Measurements from ENCODE around the gene CCDC92B.
"Not testable (repeated sequence)": the region's sequence is repeated elsewhere in the genome, so short reads cannot be mapped to it uniquely, and the experiment has no call there.

CCDC92B gene

GRCh38 chr17:2688351-2689342, 60.8 kb downstream of the CCDC92B start:
- Histone ChIP-seq H3K27ac (ENCODE audit: insufficient read depth, low read depth, low read length, poor library complexity, severe bottlenecking) (no peak overlapping the region), H3K27me3 (ENCODE audit: control insufficient read depth, insufficient read depth, low read length, poor library complexity, severe bottlenecking) (no peaks in the 10 kb centered on the region), H3K4me1 (ENCODE audit: control insufficient read depth, insufficient read depth, low read length) (peaks cover 4% of the 10 kb centered on the region), H3K36me3 (ENCODE audit: control insufficient read depth, insufficient read depth, low read length) (no peaks in the 10 kb centered on the region), H3K4me3 (ENCODE audit: insufficient read depth, low read depth, low read length) (no peak overlapping the region), H3K9me3 (ENCODE audit: control insufficient read depth, low read length) (no peaks in the 10 kb centered on the region)
- 85 to 86% methylated on average over 27 of the region's 27 CpGs for WGBS, 2 experiments

GRCh38 chr17:2687074-2687418, 62.4 kb downstream of the CCDC92B start:
- no peak overlapping the region for H3K4me3 ChIP-seq (ENCODE audit: insufficient read depth, low read depth, low read length)
- H3K27me3 ChIP-seq (ENCODE audit: control insufficient read depth, insufficient read depth, low read length, poor library complexity, severe bottlenecking), result no peaks in the 10 kb centered on the region
- peaks cover 4% of the 10 kb centered on the region for H3K4me1 ChIP-seq (ENCODE audit: control insufficient read depth, insufficient read depth, low read length)
- H3K9me3 ChIP-seq (ENCODE audit: control insufficient read depth, low read length), result no peaks in the 10 kb centered on the region
- H3K36me3 ChIP-seq (ENCODE audit: control insufficient read depth, insufficient read depth, low read length), result peaks cover 3% of the 10 kb centered on the region
- WGBS, 2 experiments, result 91 to 96% methylated on average over 6 of the region's 6 CpGs
- H3K27ac ChIP-seq (ENCODE audit: insufficient read depth, low read depth, low read length, poor library complexity, severe bottlenecking), result no peak overlapping the region

- Histone ChIP-seq H3K4me3 (ENCODE audit: insufficient read depth, low read depth, low read length) (no peak overlapping the region), H3K9me3 (ENCODE audit: control insufficient read depth, low read length) (no peaks in the 10 kb centered on the region), H3K4me1 (ENCODE audit: control insufficient read depth, insufficient read depth, low read length) (peaks cover 4% of the 10 kb centered on the region), H3K27me3 (ENCODE audit: control insufficient read depth, insufficient read depth, low read length, poor library complexity, severe bottlenecking) (no peaks in the 10 kb centered on the region), H3K27ac (ENCODE audit: insufficient read depth, low read depth, low read length, poor library complexity, severe bottlenecking) (no peak overlapping the region), H3K36me3 (ENCODE audit: control insufficient read depth, insufficient read depth, low read length) (peaks cover 11% of the 10 kb centered on the region)
- 87 to 89% methylated on average over 15 of the region's 15 CpGs for WGBS, 2 experiments
These were observed 63.8 kb downstream of the CCDC92B start for GRCh38 chr17:2685696-2686095.

- H3K9me3 ChIP-seq (ENCODE audit: control insufficient read depth, low read length), result no peaks in the 10 kb centered on the region
- WGBS, 2 experiments, result 92% methylated on average over 18 of the region's 18 CpGs
- peaks cover 4% of the 10 kb centered on the region for H3K4me1 ChIP-seq (ENCODE audit: control insufficient read depth, insufficient read depth, low read length)
- no peak overlapping the region for H3K27ac ChIP-seq (ENCODE audit: insufficient read depth, low read depth, low read length, poor library complexity, severe bottlenecking)
- H3K27me3 ChIP-seq (ENCODE audit: control insufficient read depth, insufficient read depth, low read length, poor library complexity, severe bottlenecking), result no peaks in the 10 kb centered on the region
- peaks cover 17% of the 10 kb centered on the region for H3K36me3 ChIP-seq (ENCODE audit: control insufficient read depth, insufficient read depth, low read length)
- H3K4me3 ChIP-seq (ENCODE audit: insufficient read depth, low read depth, low read length), result no peak overlapping the region
These were observed 64.9 kb downstream of the CCDC92B start for GRCh38 chr17:2684549-2684948.

GRCh38 chr17:2683912-2684311, 65.5 kb downstream of the CCDC92B start:
- H3K36me3 ChIP-seq (ENCODE audit: control insufficient read depth, insufficient read depth, low read length), result peaks cover 22% of the 10 kb centered on the region
- H3K9me3 ChIP-seq (ENCODE audit: control insufficient read depth, low read length), result no peaks in the 10 kb centered on the region
- H3K4me3 ChIP-seq (ENCODE audit: insufficient read depth, low read depth, low read length), result no peak overlapping the region
- H3K4me1 ChIP-seq (ENCODE audit: control insufficient read depth, insufficient read depth, low read length), result peaks cover 4% of the 10 kb centered on the region
- H3K27me3 ChIP-seq (ENCODE audit: control insufficient read depth, insufficient read depth, low read length, poor library complexity, severe bottlenecking), result no peaks in the 10 kb centered on the region
- peak overlapping the region; percentile 3 for H3K27ac ChIP-seq (ENCODE audit: insufficient read depth, low read depth, low read length, poor library complexity, severe bottlenecking)
- WGBS, 2 experiments, result 94 to 95% methylated on average over 8 of the region's 8 CpGs

- WGBS, 2 experiments, result 88 to 95% methylated on average over 3 of the region's 3 CpGs
- H3K27ac ChIP-seq (ENCODE audit: insufficient read depth, low read depth, low read length, poor library complexity, severe bottlenecking), result no peak overlapping the region
- no peak overlapping the region for H3K4me3 ChIP-seq (ENCODE audit: insufficient read depth, low read depth, low read length)
- no peaks in the 10 kb centered on the region for H3K9me3 ChIP-seq (ENCODE audit: control insufficient read depth, low read length)
- no peaks in the 10 kb centered on the region for H3K27me3 ChIP-seq (ENCODE audit: control insufficient read depth, insufficient read depth, low read length, poor library complexity, severe bottlenecking)
- H3K4me1 ChIP-seq (ENCODE audit: control insufficient read depth, insufficient read depth, low read length), result peaks cover 4% of the 10 kb centered on the region
- peaks cover 31% of the 10 kb centered on the region for H3K36me3 ChIP-seq (ENCODE audit: control insufficient read depth, insufficient read depth, low read length)
These were observed 67.1 kb downstream of the CCDC92B start for GRCh38 chr17:2682176-2682938.

- Histone ChIP-seq H3K36me3 (ENCODE audit: control insufficient read depth, insufficient read depth, low read length) (peaks cover 36% of the 10 kb centered on the region), H3K4me1 (ENCODE audit: control insufficient read depth, insufficient read depth, low read length) (peaks cover 4% of the 10 kb centered on the region), H3K9me3 (ENCODE audit: control insufficient read depth, low read length) (no peaks in the 10 kb centered on the region), H3K4me3 (ENCODE audit: insufficient read depth, low read depth, low read length) (no peak overlapping the region), H3K27me3 (ENCODE audit: control insufficient read depth, insufficient read depth, low read length, poor library complexity, severe bottlenecking) (no peaks in the 10 kb centered on the region), H3K27ac (ENCODE audit: insufficient read depth, low read depth, low read length, poor library complexity, severe bottlenecking) (no peak overlapping the region)
- WGBS, 2 experiments, result 91 to 93% methylated on average over 7 of the region's 7 CpGs
These were observed 67.8 kb downstream of the CCDC92B start for GRCh38 chr17:2681650-2682049.

- H3K9me3 ChIP-seq (ENCODE audit: control insufficient read depth, low read length), result no peaks in the 10 kb centered on the region
- H3K4me1 ChIP-seq (ENCODE audit: control insufficient read depth, insufficient read depth, low read length), result peaks cover 4% of the 10 kb centered on the region
- H3K27ac ChIP-seq (ENCODE audit: insufficient read depth, low read depth, low read length, poor library complexity, severe bottlenecking), result no peak overlapping the region
- WGBS, 2 experiments, result 92 to 96% methylated on average over 2 of the region's 2 CpGs
- no peaks in the 10 kb centered on the region for H3K27me3 ChIP-seq (ENCODE audit: control insufficient read depth, insufficient read depth, low read length, poor library complexity, severe bottlenecking)
- no peak overlapping the region for H3K4me3 ChIP-seq (ENCODE audit: insufficient read depth, low read depth, low read length)
- peaks cover 36% of the 10 kb centered on the region for H3K36me3 ChIP-seq (ENCODE audit: control insufficient read depth, insufficient read depth, low read length)
These were observed 68.5 kb downstream of the CCDC92B start for GRCh38 chr17:2680961-2681360.

GRCh38 chr17:2679247-2679646, 70.2 kb downstream of the CCDC92B start:
- H3K9me3 ChIP-seq (ENCODE audit: control insufficient read depth, low read length); H3K27me3 ChIP-seq (ENCODE audit: control insufficient read depth, insufficient read depth, low read length, poor library complexity, severe bottlenecking); H3K4me1 ChIP-seq (ENCODE audit: control insufficient read depth, insufficient read depth, low read length); H3K4me3 ChIP-seq (ENCODE audit: insufficient read depth, low read depth, low read length); H3K27ac ChIP-seq (ENCODE audit: insufficient read depth, low read depth, low read length, poor library complexity, severe bottlenecking): not testable (repeated sequence)
- WGBS, 2 experiments, result 97 to 98% methylated on average over 1 of the region's 1 CpG
- H3K36me3 ChIP-seq (ENCODE audit: control insufficient read depth, insufficient read depth, low read length), result peaks cover 48% of the 10 kb centered on the region

Measured in ectodermal cell (in vitro differentiated cells).